OCI-LY1 (cell line): ENCODE data around the gene PSD.

Experiments used
- CTCF ChIP-seq: fragments of 200-600 bp; sonication (generic), shearing (Covaris generic); IDR thresholded peaks from 2 replicates; pipeline ENCODE4 v1.5.1; 2017; ENCODE audit warnings: mild to moderate bottlenecking, antibody characterized with exemption, low read length, moderate library complexity, mixed read lengths
- EZH2 ChIP-seq: fragments of 200-600 bp; sonication (generic), shearing (Covaris generic); IDR thresholded peaks from 2 replicates; pipeline ENCODE4 v1.8.0; 2017; ENCODE audit warnings: borderline replicate concordance, mixed run types, mild to moderate bottlenecking, antibody characterized with exemption, low read length, moderate library complexity, mixed read lengths

DNA sequence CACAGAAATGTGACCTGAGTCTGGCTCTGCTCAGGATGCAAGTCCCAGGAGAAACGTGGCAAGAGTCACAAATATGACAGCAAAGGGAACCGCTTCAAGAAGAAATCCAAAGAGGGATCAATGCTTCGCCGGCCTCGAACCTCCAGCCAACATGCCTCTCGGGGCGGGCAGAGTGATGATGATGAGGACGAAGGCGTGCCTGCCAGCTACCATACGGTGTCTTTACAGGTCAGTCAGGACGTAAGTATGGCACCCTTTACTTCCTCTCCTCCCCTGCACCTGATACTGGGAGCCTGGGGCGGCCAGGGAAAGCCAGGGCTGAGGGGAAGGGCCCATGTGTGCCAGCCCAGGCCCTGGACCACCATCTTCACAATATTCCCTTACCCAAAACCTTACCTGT lies 41.7 kb downstream of the PSD start:
- TF ChIP-seq CTCF (no peak), EZH2 (no peak)
